GM12878 (cell line): ENCODE data around the gene SETD4. TPM values are rescaled to one million over a fixed set of nuclear protein-coding genes. Genes with fewer than 3 reads are reported as not detected.

Experiments used
- ATAC-seq: fragments of 200-7000 bp; cut with Tn5 transposase; 3 replicates; pipeline ENCODE4 v1.9.1; 2020; ENCODE audit warnings: mild to moderate bottlenecking, moderate library complexity
- BruUV-seq: library from RNA; stranded (reverse); fragments of 400-500 nt; replicated peaks from 2 replicates; lab custom pipeline; 2021; lab: Mats Ljungman, UMichigan
- CTCF ChIA-PET: fragments of 300-600 bp; sonication (Branson Sonifier 250); formaldehyde crosslinking; extraction: SDS; loops from one replicate; lab custom pipeline; 2021; ENCODE audit warnings: inconsistent platforms; lab: Yijun Ruan, JAX
- POLR2A ChIA-PET: fragments of 350-600 bp; formaldehyde crosslinking; extraction: SDS; loops from one replicate; lab custom pipeline; 2021; ENCODE audit warnings: inconsistent platforms; lab: Charles Lee
- RAD21 ChIA-PET: fragments of 300-600 bp; sonication (Branson Sonifier 250); formaldehyde crosslinking; loops from one replicate; lab custom pipeline; 2023; ENCODE audit warnings: antibody characterized with exemption; ENCODE audit not compliant: unreplicated experiment; lab: Charles Lee
- SMC1A ChIA-PET: fragments of 300-600 bp; sonication (Branson Sonifier 250); formaldehyde crosslinking; loops from one replicate; lab custom pipeline; 2023; ENCODE audit not compliant: unreplicated experiment, uncharacterized antibody; lab: Charles Lee
- DNase-seq: peaks from one replicate; pipeline ENCODE4 v3.0.0-alpha.2; 2011; ENCODE audit warnings: low read depth, low spot score
- FAIRE-seq: peaks from 3 replicates; lab custom pipeline; 2011; peaks lifted over from hg19 to GRCh38; lab: Jason Lieb, UNC
- H2AFZ ChIP-seq: 2 replicates; pipeline ENCODE4 v1.6.0; 2011; ENCODE audit warnings: low read depth, low read length, control low read depth; ENCODE audit not compliant: control insufficient read depth
- H3K27ac ChIP-seq: 2 replicates; pipeline ENCODE4 v1.5.1; 2011; ENCODE audit warnings: control low read depth; ENCODE audit not compliant: control insufficient read depth, insufficient read depth
- H3K27me3 ChIP-seq, 2 experiments: replicated peaks in 1 of 2; 2 replicates each; pipeline versions ENCODE4 v1.6.0 to v1.6.1; 2011; ENCODE audit warnings: low read length in 1 of 2; ENCODE audit not compliant: control insufficient read depth in 2 of 2, insufficient read depth in 2 of 2
- H3K36me3 ChIP-seq, 2 experiments: 2 replicates each; pipeline ENCODE4 v1.5.1; 2011; ENCODE audit warnings: low read length in 1 of 2; ENCODE audit not compliant: control insufficient read depth in 2 of 2, insufficient read depth in 2 of 2
- H3K4me1 ChIP-seq: 2 replicates; pipeline ENCODE4 v1.6.1; 2011; ENCODE audit warnings: mild to moderate bottlenecking, low read length, moderate library complexity, mixed read lengths; ENCODE audit not compliant: control insufficient read depth, insufficient read depth
- H3K4me2 ChIP-seq: 2 replicates; pipeline ENCODE4 v1.6.0; 2011; ENCODE audit warnings: control low read depth; ENCODE audit not compliant: control insufficient read depth, insufficient read depth
- H3K4me3 ChIP-seq: fragments of 200-600 bp; sonication (generic); 2 replicates; pipeline ENCODE4 v1.5.1; 2016
- H3K79me2 ChIP-seq: 2 replicates; pipeline ENCODE4 v1.6.0; 2011; ENCODE audit warnings: low read length; ENCODE audit not compliant: control insufficient read depth, insufficient read depth
- H3K9ac ChIP-seq: 2 replicates; pipeline ENCODE4 v1.8.0; 2011; ENCODE audit warnings: low read length, control low read depth, mixed read lengths; ENCODE audit not compliant: control insufficient read depth, insufficient read depth
- H3K9me3 ChIP-seq: replicated peaks from 3 replicates; pipeline ENCODE4 v1.5.1; 2011; ENCODE audit warnings: mild to moderate bottlenecking, low read length; ENCODE audit not compliant: control insufficient read depth, insufficient read depth
- H4K20me1 ChIP-seq: 2 replicates; pipeline ENCODE4 v1.6.0; 2011; ENCODE audit not compliant: control insufficient read depth, insufficient read depth
- ATF7 ChIP-seq: fragments of 450-650 bp; IDR thresholded peaks from 2 replicates; pipeline ENCODE4 v1.6.1; 2016; ENCODE audit warnings: low read depth, mild to moderate bottlenecking
- BHLHE40 ChIP-seq, 2 experiments: fragments of 450-650 bp in 1 of 2; IDR thresholded peaks; 2 replicates each; pipeline ENCODE4 v1.6.1; 2011 to 2017; ENCODE audit warnings: low read depth in 2 of 2, borderline replicate concordance in 1 of 2, improper control_type of control experiment in 1 of 2, low read length in 1 of 2, mild to moderate bottlenecking in 1 of 2
- BMI1 ChIP-seq: fragments of 450-650 bp; IDR thresholded peaks from 2 replicates; pipeline ENCODE4 v1.6.1; 2016; ENCODE audit warnings: mild to moderate bottlenecking, moderate library complexity, borderline replicate concordance
- CBX3 ChIP-seq: fragments of 200-600 bp; sonication (generic); IDR thresholded peaks from 2 replicates; pipeline ENCODE4 v1.6.1; 2016; ENCODE audit warnings: low read depth, borderline replicate concordance
- DPF2 ChIP-seq: fragments of 450-650 bp; IDR thresholded peaks from 2 replicates; pipeline ENCODE4 v1.6.1; 2017; ENCODE audit warnings: mild to moderate bottlenecking
- EP300 ChIP-seq, 2 experiments: fragments of 150-350 bp in 1 of 2; IDR thresholded peaks; 2 replicates each; pipeline ENCODE4 v1.6.1; 2011 to 2012; ENCODE audit warnings: low read depth in 2 of 2, low read length in 2 of 2, borderline replicate concordance in 1 of 2, improper control_type of control experiment in 1 of 2, inconsistent platforms in 1 of 2; ENCODE audit not compliant: control insufficient read depth in 1 of 2
- ETV6 ChIP-seq, 2 experiments: fragments of 450-650 bp in 1 of 2; IDR thresholded peaks in 1 of 2; conservative IDR thresholded peaks in 1 of 2; 2 replicates each; pipeline ENCODE4 v1.6.1; 2014; ENCODE audit warnings: antibody characterized with exemption in 1 of 2, borderline replicate concordance in 1 of 2, low read depth in 1 of 2, mild to moderate bottlenecking in 1 of 2, moderate library complexity in 1 of 2
- IKZF1 ChIP-seq: fragments of 450-650 bp; conservative IDR thresholded peaks from 2 replicates; pipeline ENCODE4 v1.6.1; 2017; ENCODE audit warnings: antibody characterized with exemption, mild to moderate bottlenecking
- IKZF2 ChIP-seq, 2 experiments: fragments of 450-650 bp; IDR thresholded peaks; 2 replicates each; pipeline ENCODE4 v1.6.1; 2017; ENCODE audit warnings: mild to moderate bottlenecking in 2 of 2, moderate library complexity in 2 of 2
- MTA2 ChIP-seq: fragments of 450-650 bp; IDR thresholded peaks from 2 replicates; pipeline ENCODE4 v1.6.1; 2016; ENCODE audit warnings: low read depth, mild to moderate bottlenecking, moderate library complexity
- NBN ChIP-seq: fragments of 450-650 bp; IDR thresholded peaks from 2 replicates; pipeline ENCODE4 v1.6.1; 2016
- NR2C1 ChIP-seq: fragments of 450-650 bp; IDR thresholded peaks from 2 replicates; pipeline ENCODE4 v1.6.1; 2017; ENCODE audit warnings: antibody characterized with exemption, mild to moderate bottlenecking, moderate library complexity
- NR2F1 ChIP-seq: fragments of 450-650 bp; conservative IDR thresholded peaks from 2 replicates; pipeline ENCODE4 v1.6.1; 2017; ENCODE audit warnings: mild to moderate bottlenecking
- RAD51 ChIP-seq: fragments of 450-650 bp; IDR thresholded peaks from 2 replicates; pipeline ENCODE4 v1.6.1; 2016; ENCODE audit warnings: moderate library complexity, mild to moderate bottlenecking, inconsistent platforms
- RELA ChIP-seq: fragments of 450-650 bp; IDR thresholded peaks from 2 replicates; pipeline ENCODE4 v1.8.0; 2014; ENCODE audit warnings: borderline replicate concordance; ENCODE audit not compliant: partially characterized antibody
- SMAD1 ChIP-seq: fragments of 450-650 bp; IDR thresholded peaks from 2 replicates; pipeline ENCODE4 v1.6.1; 2018; ENCODE audit warnings: mild to moderate bottlenecking, low read depth; ENCODE audit not compliant: partially characterized antibody
- SMAD5 ChIP-seq: IDR thresholded peaks from 2 replicates; pipeline ENCODE4 v1.6.1; 2016; ENCODE audit warnings: antibody characterized with exemption, low read depth
- TARDBP ChIP-seq: IDR thresholded peaks from 2 replicates; pipeline ENCODE4 v1.6.1; 2016; ENCODE audit warnings: borderline replicate concordance
- YY1 ChIP-seq: IDR thresholded peaks from 2 replicates; pipeline ENCODE4 v1.6.1; 2011; ENCODE audit warnings: low read depth, mild to moderate bottlenecking, low read length
- ZNF24 ChIP-seq: fragments of 450-650 bp; IDR thresholded peaks from 2 replicates; pipeline ENCODE4 v1.6.1; 2017; ENCODE audit warnings: antibody characterized with exemption, mild to moderate bottlenecking
- WGBS: methylation state at CpG from one replicate; pipeline ENCODE4 v1.1.6; 2016; ENCODE audit warnings: low lambda C conversion rate; ENCODE audit not compliant: insufficient replicate concordance, insufficient coverage; ENCODE audit errors: missing lambda C conversion rate; 5-methylcytosine and 5-hydroxymethylcytosine counted together
- in situ Hi-C: fragments of 300-500 bp; cut with MboI; formaldehyde crosslinking; loops from 9 replicates; pipeline ENCODE4 v1.14.3; 2018; ENCODE audit warnings: mixed read lengths
- intact Hi-C: fragments of 100-400 bp; cut with micrococcal nuclease; formaldehyde crosslinking; loops from one replicate; pipeline ENCODE4 v1.14.2; 2022; ENCODE audit not compliant: unreplicated experiment
- polyA plus RNA-seq, 11 experiments: library from polyadenylated mRNA; depleted of rRNA in 4 of 11; unstranded in 6 of 11; stranded (reverse) in 5 of 11; fragments of >200 nt; fragmentation: Nextera tagmentation in 4 of 11; fragmentation: Illumina TruSeq in 1 of 11; extraction: Ambion mirVana in 4 of 11; extraction: Trizol in 1 of 11; gene quantifications; 1 replicate in 1 of 11; 2 replicates in 10 of 11; pipeline versions ENCODE4 v1.2.1 to v1.2.3, GENCODE V29; 2011 to 2016; ENCODE audit warnings: inconsistent platforms in 2 of 11, missing spikeins in 2 of 11, low read depth in 1 of 11
- total RNA-seq, 4 experiments: library from RNA; depleted of rRNA in 3 of 4; stranded (reverse); fragments of >200 nt in 3 of 4; fragmentation: Illumina TruSeq in 1 of 4; extraction: Trizol in 1 of 4; gene quantifications; 2 replicates each; pipeline versions ENCODE4 v1.2.1 to v1.2.3, GENCODE V29; 2013 to 2021
- TF ChIP-seq, protein P1 (sequence below): fragments of 450-650 bp; IDR thresholded peaks from 2 replicates; pipeline ENCODE4 v1.6.1; 2017; ENCODE audit warnings: mild to moderate bottlenecking, low read depth, inconsistent platforms; ENCODE audit not compliant: poor library complexity, severe bottlenecking

Gene SETD4
- total and polyA plus RNA-seq, 10 of the 15 experiments (the other 5 are each of a cell fraction or from before 2014, with no cell fraction given): 10.3 to 37.0 (median 18.6) TPM

GRCh38 chr21:36100971-36101641, 40.8 kb upstream of the SETD4 start:
- Histone ChIP-seq H3K9ac (no peak overlapping the region), H2AFZ (no peak overlapping the region), H3K36me3 (no peaks in the 10 kb centered on the region), H3K4me2 (no peak overlapping the region), H3K4me3 (no peak overlapping the region), H4K20me1 (no peaks in the 10 kb centered on the region), H3K27me3 (peaks cover 0 to 5% of the 10 kb centered on the region in 2 experiments; a peak in 2 of 4 replicates), H3K79me2 (no peaks in the 10 kb centered on the region), H3K4me1 (peaks cover 4% of the 10 kb centered on the region; the same call in 1 of the 2 replicates), H3K9me3 (peaks cover 2% of the 10 kb centered on the region; the same call in 1 of the 3 replicates), H3K27ac (no peak overlapping the region)
- no peak for DNase-seq
- POLR2A ChIA-PET: interaction anchor here (0.6 kb wide), 1 partner anchor 335 kb away, joined by 4 read pairs; no protein-coding TSS in a partner anchor
- peak; percentile 56 for ATAC-seq
- in situ Hi-C loops (no loop called here), intact Hi-C loops (no loop called here)
- CTCF ChIA-PET: interaction anchor here (0.7 to 1.4 kb wide), 6 partner anchors 10 to 74 kb away, joined by 3 to 5 read pairs (median 4); no protein-coding TSS in a partner anchor
- BruUV-seq: no TSS peak
- SMC1A ChIA-PET: interaction anchor here (0.5 to 1.9 kb wide), 9 partner anchors 10 to 74 kb away, joined by 3 to 9 read pairs (median 4); partner anchors contain the start of genes CBR1 and SETD4
- FAIRE-seq: no peak
- 34% methylated on average over 6 of the region's 6 CpGs for WGBS
- RAD21 ChIA-PET: interaction anchor here (0.7 to 1.5 kb wide), 3 partner anchors 41 to 1303 kb away, joined by 3 to 6 read pairs (median 3); partner anchors contain the start of gene SETD4
- TF ChIP-seq DPF2 (peak; percentile 61; the same call in 1 of the 2 replicates), RELA (no peak), ZNF24 (0 out of 2 replicates have a peak, but pooled peaks have one; percentile 18), NR2F1 (peak; percentile 67), TARDBP (no peak), IKZF2 (IDR thresholded peaks at IDR 0.05) (peak; percentile 45 to 61; a peak in 2 of 4 replicates), IKZF1 (peak; percentile 47; the same call in 1 of the 2 replicates), BHLHE40 (IDR thresholded peaks at IDR 0.05; ENCODE audit: borderline replicate concordance in 1 of 2, low read depth in 2 of 2, low read length in 1 of 2) (peak in 1 of 2 experiments; percentile 13; a peak in 1 of 4 replicates), ATF7 (peak; percentile 85), NBN (peak; percentile 57; the same call in 1 of the 2 replicates), EP300 (IDR thresholded peaks at IDR 0.05; ENCODE audit: borderline replicate concordance in 1 of 2, control insufficient read depth in 1 of 2, low read depth in 2 of 2, low read length in 2 of 2) (peak; percentile 7 to 26; a peak in 1 of 4 replicates), BMI1 (0 out of 2 replicates have a peak, but pooled peaks have one; percentile 52), RAD51 (peak; percentile 38; the same call in 1 of the 2 replicates), NR2C1 (peak; percentile 40; the same call in 1 of the 2 replicates), MTA2 (peak; percentile 100), SMAD1 (no peak), CBX3 (no peak), SMAD5 (no peak), YY1 (no peak), ETV6 (conservative IDR thresholded peaks at IDR 0.05 in 1 of 2, IDR thresholded peaks at IDR 0.05 in 1 of 2; ENCODE audit: borderline replicate concordance in 1 of 2, low read depth in 1 of 2) (no peak)
- TF ChIP-seq, protein P1, sequence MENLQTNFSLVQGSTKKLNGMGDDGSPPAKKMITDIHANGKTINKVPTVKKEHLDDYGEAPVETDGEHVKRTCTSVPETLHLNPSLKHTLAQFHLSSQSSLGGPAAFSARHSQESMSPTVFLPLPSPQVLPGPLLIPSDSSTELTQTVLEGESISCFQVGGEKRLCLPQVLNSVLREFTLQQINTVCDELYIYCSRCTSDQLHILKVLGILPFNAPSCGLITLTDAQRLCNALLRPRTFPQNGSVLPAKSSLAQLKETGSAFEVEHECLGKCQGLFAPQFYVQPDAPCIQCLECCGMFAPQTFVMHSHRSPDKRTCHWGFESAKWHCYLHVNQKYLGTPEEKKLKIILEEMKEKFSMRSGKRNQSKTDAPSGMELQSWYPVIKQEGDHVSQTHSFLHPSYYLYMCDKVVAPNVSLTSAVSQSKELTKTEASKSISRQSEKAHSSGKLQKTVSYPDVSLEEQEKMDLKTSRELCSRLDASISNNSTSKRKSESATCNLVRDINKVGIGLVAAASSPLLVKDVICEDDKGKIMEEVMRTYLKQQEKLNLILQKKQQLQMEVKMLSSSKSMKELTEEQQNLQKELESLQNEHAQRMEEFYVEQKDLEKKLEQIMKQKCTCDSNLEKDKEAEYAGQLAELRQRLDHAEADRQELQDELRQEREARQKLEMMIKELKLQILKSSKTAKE: peak; percentile 42
